HEK293T (cell line): ENCODE results near the gene LMF1.

Experiments
- CTCF ChIA-PET: fragments of 350-600 bp; formaldehyde crosslinking; extraction: SDS; loops from one replicate; lab custom pipeline; 2021; ENCODE audit warnings: antibody characterized with exemption, inconsistent platforms; lab: Yijun Ruan, JAX
- POLR2A ChIA-PET: fragments of 350-600 bp; formaldehyde crosslinking; extraction: SDS; loops from one replicate; lab custom pipeline; 2020; ENCODE audit warnings: antibody characterized with exemption, inconsistent platforms; lab: Yijun Ruan, JAX
- DNase-seq: peaks from one replicate; pipeline ENCODE4 v3.0.0; 2012; ENCODE audit warnings: mixed read lengths; ENCODE audit errors: extremely low spot score
- ARNT ChIP-seq: fragments of 450-650 bp; IDR thresholded peaks from 2 replicates; pipeline ENCODE4 v1.6.1; 2017; ENCODE audit warnings: mild to moderate bottlenecking
- BHLHE40 ChIP-seq: fragments of 450-650 bp; IDR thresholded peaks from 2 replicates; pipeline ENCODE4 v1.6.1; 2016; ENCODE audit warnings: mild to moderate bottlenecking, moderate library complexity, borderline replicate concordance
- CTBP1 ChIP-seq: fragments of 450-650 bp; IDR thresholded peaks from 2 replicates; pipeline ENCODE4 v1.6.1; 2016; ENCODE audit warnings: borderline replicate concordance
- ELF4 ChIP-seq: fragments of 450-650 bp; IDR thresholded peaks from 2 replicates; pipeline ENCODE4 v1.6.1; 2017; ENCODE audit warnings: antibody characterized with exemption
- FOXA1 ChIP-seq: fragments of 450-650 bp; IDR thresholded peaks from 2 replicates; pipeline ENCODE4 v1.6.1; 2016; ENCODE audit warnings: mild to moderate bottlenecking
- FOXK2 ChIP-seq: fragments of 450-650 bp; IDR thresholded peaks from 2 replicates; pipeline ENCODE4 v1.6.1; 2016; ENCODE audit warnings: mild to moderate bottlenecking
- FOXM1 ChIP-seq: fragments of 450-650 bp; IDR thresholded peaks from 2 replicates; pipeline ENCODE4 v1.6.1; 2017; ENCODE audit warnings: mild to moderate bottlenecking, borderline replicate concordance
- HDGF ChIP-seq: fragments of 450-650 bp; IDR thresholded peaks from 2 replicates; pipeline ENCODE4 v1.6.1; 2017; ENCODE audit warnings: antibody characterized with exemption, borderline replicate concordance
- L3MBTL2 ChIP-seq: fragments of 450-650 bp; conservative IDR thresholded peaks from 2 replicates; pipeline ENCODE4 v1.6.1; 2016; ENCODE audit warnings: mild to moderate bottlenecking
- LEF1 ChIP-seq: fragments of 450-650 bp; IDR thresholded peaks from 2 replicates; pipeline ENCODE4 v1.6.1; 2017; ENCODE audit warnings: mild to moderate bottlenecking, borderline replicate concordance
- NFRKB ChIP-seq: fragments of 450-650 bp; IDR thresholded peaks from 2 replicates; pipeline ENCODE4 v1.6.1; 2016; ENCODE audit warnings: mild to moderate bottlenecking, moderate library complexity
- PKNOX1 ChIP-seq: fragments of 450-650 bp; IDR thresholded peaks from 2 replicates; pipeline ENCODE4 v1.6.1; 2016
- SP1 ChIP-seq: fragments of 450-650 bp; IDR thresholded peaks from 2 replicates; pipeline ENCODE4 v1.6.1; 2017
- SUZ12 ChIP-seq: fragments of 450-650 bp; IDR thresholded peaks from 2 replicates; pipeline ENCODE4 v1.6.1; 2016; ENCODE audit warnings: mild to moderate bottlenecking
- TARDBP ChIP-seq: fragments of 450-650 bp; IDR thresholded peaks from 2 replicates; pipeline ENCODE4 v1.6.1; 2016
- ZNF384 ChIP-seq: fragments of 450-650 bp; IDR thresholded peaks from 2 replicates; pipeline ENCODE4 v1.6.1; 2016

LMF1 gene

GRCh38 chr16:911604-912321 is 59.0 kb downstream of the LMF1 start:
- POLR2A ChIA-PET = no interaction called here
- CTCF ChIA-PET = interaction anchor here (0.5 kb wide), 1 partner anchor 29 kb away, joined by 3 read pairs; no protein-coding TSS in a partner anchor
- no peak for TF ChIP-seq HDGF
- no peak for TF ChIP-seq FOXK2
- TF ChIP-seq CTBP1 = no peak
- no peak for TF ChIP-seq LEF1
- no peak for TF ChIP-seq TARDBP
- TF ChIP-seq FOXA1 = no peak
- TF ChIP-seq BHLHE40 = no peak
- no peak for TF ChIP-seq SP1
- TF ChIP-seq NFRKB = no peak
- DNase-seq = no peak

GRCh38 chr16:911101-911500 is 59.7 kb downstream of the LMF1 start:
- TF ChIP-seq L3MBTL2 (no peak), ARNT (no peak), ZNF384 (no peak), SUZ12 (no peak), FOXA1 (no peak), ELF4 (no peak), CTBP1 (no peak), SP1 (no peak), PKNOX1 (no peak), LEF1 (no peak), NFRKB (no peak), FOXK2 (no peak), TARDBP (no peak), HDGF (no peak), BHLHE40 (no peak), FOXM1 (no peak)
- DNase-seq = no peak
- CTCF ChIA-PET = no interaction called here
- POLR2A ChIA-PET = no interaction called here

DNA sequence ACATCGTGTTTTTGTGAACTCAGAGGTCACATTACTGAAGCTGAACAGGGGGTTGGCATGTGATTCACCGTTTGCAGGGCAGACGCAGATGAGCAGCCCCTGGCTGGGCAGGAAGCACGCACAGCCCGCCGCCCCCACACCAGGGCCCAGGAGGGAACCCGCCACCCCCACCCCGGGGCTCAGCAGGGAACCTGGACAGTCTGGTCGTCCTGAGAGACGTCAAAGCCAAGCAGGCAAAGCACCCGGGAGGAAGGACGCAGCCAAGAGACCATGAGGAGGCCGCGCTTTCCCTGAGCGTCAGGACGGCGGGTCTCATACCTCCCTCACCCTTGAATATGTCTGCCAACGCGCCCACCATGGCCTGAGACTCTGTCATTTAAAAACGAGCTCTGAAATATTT is 60.6 kb downstream of the LMF1 start:
- ChIA-PET POLR2A (no interaction called here), CTCF (no interaction called here)
- DNase-seq = no peak
- TF ChIP-seq PKNOX1 (no peak), FOXM1 (no peak), ELF4 (no peak), ARNT (no peak), LEF1 (no peak), ZNF384 (no peak), SUZ12 (no peak), BHLHE40 (no peak), TARDBP (no peak)

GRCh38 chr16:909281-910000 is 61.3 kb downstream of the LMF1 start:
- ChIA-PET POLR2A (no interaction called here), CTCF (no interaction called here)
- TF ChIP-seq ARNT (no peak), FOXM1 (no peak), ZNF384 (no peak), CTBP1 (no peak), HDGF (no peak)
- no peak for DNase-seq

DNA sequence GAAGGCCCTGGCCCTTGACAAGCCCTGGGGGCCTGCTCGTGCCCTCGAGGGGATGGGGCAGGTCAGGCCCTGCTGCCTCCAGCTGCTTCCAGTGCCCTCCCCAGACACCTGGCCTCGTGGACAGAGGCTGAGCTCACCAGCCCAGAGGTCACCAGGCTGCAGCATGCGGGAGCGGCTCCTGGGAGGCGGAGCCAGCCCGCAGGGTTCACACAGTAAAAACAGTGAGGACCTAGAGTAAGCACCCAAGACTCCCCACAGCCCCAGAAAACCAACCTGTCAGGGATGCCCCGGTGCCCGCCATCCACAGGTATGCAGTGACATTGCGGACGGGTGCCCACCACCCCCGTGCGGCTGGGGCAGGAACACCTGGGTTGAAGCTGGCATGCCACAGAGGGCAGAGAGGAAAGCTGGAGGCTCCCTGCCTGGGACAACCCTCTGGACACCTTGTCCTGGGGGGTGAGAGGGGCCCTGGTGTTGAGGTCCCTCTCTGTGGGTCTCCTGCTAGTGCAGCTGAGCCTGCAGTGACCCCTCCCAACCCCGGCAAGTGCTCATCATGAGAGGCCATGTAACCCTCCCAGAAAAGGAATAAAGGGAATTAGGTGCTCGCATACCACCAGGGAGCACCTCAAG is 62.1 kb downstream of the LMF1 start:
- no peak for DNase-seq
- no peak for TF ChIP-seq TARDBP
- no peak for TF ChIP-seq ARNT
- no peak for TF ChIP-seq FOXM1
- TF ChIP-seq SUZ12 = no peak
- no peak for TF ChIP-seq BHLHE40
- no peak for TF ChIP-seq FOXA1
- TF ChIP-seq NFRKB = no peak
- TF ChIP-seq SP1 = no peak
- ChIA-PET POLR2A (no interaction called here), CTCF (no interaction called here)

GRCh38 chr16:907842-908241 is 62.9 kb downstream of the LMF1 start:
- POLR2A ChIA-PET = no interaction called here

More at GRCh38 chr16:907842-908241, 62.9 kb downstream of the LMF1 start:
- TF ChIP-seq SUZ12 (no peak), PKNOX1 (peak; percentile 13; the same call in 1 of the 2 replicates)
- CTCF ChIA-PET = no interaction called here
- no peak for DNase-seq
